CD4-positive, alpha-beta T cell (primary cell): ENCODE results near the gene VTI1A. TPM values are rescaled to one million over a fixed set of nuclear protein-coding genes. Genes with fewer than 3 reads are reported as not detected.

Experiments used
- ATAC-seq: fragments of 200-7000 bp; cut with Tn5 transposase; one replicate; pipeline ENCODE4 v1.10.0; 2022; ENCODE audit warnings: mild to moderate bottlenecking; ENCODE audit not compliant: poor library complexity
- CTCF ChIA-PET: fragments of 350-600 bp; sonication (Branson Sonifier 250); formaldehyde crosslinking; loops from one replicate; lab custom pipeline; 2021; ENCODE audit warnings: antibody characterized with exemption, inconsistent platforms; lab: Charles Lee
- POLR2A ChIA-PET: fragments of 350-600 bp; sonication (Branson Sonifier 250); formaldehyde crosslinking; loops from one replicate; lab custom pipeline; 2021; ENCODE audit warnings: antibody characterized with exemption, inconsistent platforms; lab: Charles Lee
- DNase-seq, 14 experiments: peaks; one replicate each; pipeline ENCODE4 v3.0.0-alpha.2; 2013 to 2020; ENCODE audit warnings: mixed read lengths in 2 of 14
- H3K27ac ChIP-seq, 2 donors: one replicate each; pipeline versions ENCODE4 v1.5.1 to v1.7.0; 2013; ENCODE audit warnings: low read length in 2 of 2, low read depth in 1 of 2, mild to moderate bottlenecking in 1 of 2
- H3K27me3 ChIP-seq, 2 experiments: 1 replicate in 1 of 2; 2 replicates in 1 of 2; pipeline versions ENCODE4 v1.6.1 to v1.7.0; 2013; ENCODE audit warnings: low read length in 2 of 2, control low read depth in 1 of 2, mild to moderate bottlenecking in 1 of 2, moderate library complexity in 1 of 2; ENCODE audit not compliant: insufficient read depth in 2 of 2, control insufficient read depth in 1 of 2
- H3K36me3 ChIP-seq: one replicate; pipeline ENCODE4 v1.6.1; 2013; ENCODE audit warnings: low read length, control low read depth; ENCODE audit not compliant: insufficient read depth
- H3K4me1 ChIP-seq: one replicate; pipeline ENCODE4 v1.6.1; 2013; ENCODE audit warnings: low read length, control low read depth; ENCODE audit not compliant: insufficient read depth
- H3K4me3 ChIP-seq: one replicate; pipeline ENCODE4 v1.5.1; 2013; ENCODE audit warnings: mild to moderate bottlenecking, low read length, moderate library complexity
- H3K9me3 ChIP-seq, 2 experiments: 1 replicate in 1 of 2; 2 replicates in 1 of 2; pipeline versions ENCODE4 v1.6.1 to v1.7.0; 2013; ENCODE audit warnings: low read length in 2 of 2, mild to moderate bottlenecking in 2 of 2, control low read depth in 1 of 2, moderate library complexity in 1 of 2; ENCODE audit not compliant: control insufficient read depth in 1 of 2, insufficient read depth in 1 of 2
- H3K27ac Mint-ChIP-seq: one replicate; pipeline ENCODE4 v1.8.0; 2020; ENCODE audit warnings: mixed read lengths
- H3K27me3 Mint-ChIP-seq: one replicate; pipeline ENCODE4 v1.8.0; 2021; ENCODE audit warnings: mixed read lengths
- H3K36me3 Mint-ChIP-seq: one replicate; pipeline ENCODE4 v1.8.0; 2021; ENCODE audit warnings: low read depth, mixed read lengths
- H3K4me1 Mint-ChIP-seq: one replicate; pipeline ENCODE4 v1.8.0; 2021; ENCODE audit warnings: low read depth, mixed read lengths
- H3K4me3 Mint-ChIP-seq: one replicate; pipeline ENCODE4 v1.8.0; 2020; ENCODE audit warnings: mild to moderate bottlenecking, mixed read lengths
- H3K9me3 Mint-ChIP-seq: one replicate; pipeline ENCODE4 v1.8.0; 2020; ENCODE audit warnings: mixed read lengths
- intact Hi-C, 2 experiments: fragments of 100-400 bp; cut with DNase I in 1 of 2; cut with micrococcal nuclease in 1 of 2; formaldehyde crosslinking; loops; one replicate each; pipeline versions ENCODE4 v1.15.1 to v1.9.0; 2023 to 2025; cut with DNase I, micrococcal nuclease
- total RNA-seq, 174 experiments: library from RNA in 2 of 174; stranded (reverse) in 2 of 174; gene quantifications; one replicate each; pipeline ENCODE4 v1.2.3 and lab custom pipeline; 2021 to 2026
- TF ChIP-seq, protein P1 (sequence below): fragments of 200-600 bp; IDR thresholded peaks from one replicate; pipeline ENCODE4 v1.8.0; 2022; ENCODE audit warnings: antibody characterized with exemption, mild to moderate bottlenecking

Gene VTI1A
- total RNA-seq, 2 experiments from 2014 or later, result 54.5 to 56.5 TPM

DNA sequence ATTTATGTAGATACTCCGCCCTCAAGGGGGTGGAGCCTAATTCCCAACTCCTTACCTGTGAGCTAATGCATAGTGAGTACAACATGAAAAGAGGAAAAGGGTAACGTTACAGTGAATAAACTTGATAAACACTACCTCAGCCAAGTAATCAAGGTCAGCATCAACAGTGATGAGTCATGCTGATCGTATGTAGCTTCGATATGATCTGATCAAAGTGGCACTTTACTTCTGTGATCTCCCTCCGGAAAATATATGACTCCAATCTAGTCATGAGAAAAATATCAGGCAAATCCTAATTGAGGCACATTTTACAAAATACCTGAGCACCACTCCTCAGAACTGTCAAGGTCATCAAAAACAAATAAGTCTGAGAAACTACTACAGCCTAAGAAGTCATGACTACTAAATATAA lies 70.4 kb downstream of the VTI1A start:
- no peaks in the 10 kb centered on the region for H3K4me1 ChIP-seq
- ChIA-PET POLR2A (no interaction called here), CTCF (no interaction called here)
- Mint-ChIP-seq H3K36me3 (peaks cover 4% of the 10 kb centered on the region), H3K27ac (no peak overlapping the region), H3K4me3 (no peak overlapping the region), H3K27me3 (no peaks in the 10 kb centered on the region), H3K4me1 (peaks cover 23% of the 10 kb centered on the region), H3K9me3 (no peaks in the 10 kb centered on the region)
- TF ChIP-seq, protein P1, sequence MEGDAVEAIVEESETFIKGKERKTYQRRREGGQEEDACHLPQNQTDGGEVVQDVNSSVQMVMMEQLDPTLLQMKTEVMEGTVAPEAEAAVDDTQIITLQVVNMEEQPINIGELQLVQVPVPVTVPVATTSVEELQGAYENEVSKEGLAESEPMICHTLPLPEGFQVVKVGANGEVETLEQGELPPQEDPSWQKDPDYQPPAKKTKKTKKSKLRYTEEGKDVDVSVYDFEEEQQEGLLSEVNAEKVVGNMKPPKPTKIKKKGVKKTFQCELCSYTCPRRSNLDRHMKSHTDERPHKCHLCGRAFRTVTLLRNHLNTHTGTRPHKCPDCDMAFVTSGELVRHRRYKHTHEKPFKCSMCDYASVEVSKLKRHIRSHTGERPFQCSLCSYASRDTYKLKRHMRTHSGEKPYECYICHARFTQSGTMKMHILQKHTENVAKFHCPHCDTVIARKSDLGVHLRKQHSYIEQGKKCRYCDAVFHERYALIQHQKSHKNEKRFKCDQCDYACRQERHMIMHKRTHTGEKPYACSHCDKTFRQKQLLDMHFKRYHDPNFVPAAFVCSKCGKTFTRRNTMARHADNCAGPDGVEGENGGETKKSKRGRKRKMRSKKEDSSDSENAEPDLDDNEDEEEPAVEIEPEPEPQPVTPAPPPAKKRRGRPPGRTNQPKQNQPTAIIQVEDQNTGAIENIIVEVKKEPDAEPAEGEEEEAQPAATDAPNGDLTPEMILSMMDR, result no peak
- no peak overlapping the region for H3K27ac ChIP-seq
- no peaks in the 10 kb centered on the region for H3K27me3 ChIP-seq
- intact Hi-C loops, result no loop called here
- H3K4me3 ChIP-seq, result no peak overlapping the region
- DNase-seq (no peak), ATAC-seq (no peak)
- H3K36me3 ChIP-seq, result no peaks in the 10 kb centered on the region
- no peaks in the 10 kb centered on the region for H3K9me3 ChIP-seq

DNA sequence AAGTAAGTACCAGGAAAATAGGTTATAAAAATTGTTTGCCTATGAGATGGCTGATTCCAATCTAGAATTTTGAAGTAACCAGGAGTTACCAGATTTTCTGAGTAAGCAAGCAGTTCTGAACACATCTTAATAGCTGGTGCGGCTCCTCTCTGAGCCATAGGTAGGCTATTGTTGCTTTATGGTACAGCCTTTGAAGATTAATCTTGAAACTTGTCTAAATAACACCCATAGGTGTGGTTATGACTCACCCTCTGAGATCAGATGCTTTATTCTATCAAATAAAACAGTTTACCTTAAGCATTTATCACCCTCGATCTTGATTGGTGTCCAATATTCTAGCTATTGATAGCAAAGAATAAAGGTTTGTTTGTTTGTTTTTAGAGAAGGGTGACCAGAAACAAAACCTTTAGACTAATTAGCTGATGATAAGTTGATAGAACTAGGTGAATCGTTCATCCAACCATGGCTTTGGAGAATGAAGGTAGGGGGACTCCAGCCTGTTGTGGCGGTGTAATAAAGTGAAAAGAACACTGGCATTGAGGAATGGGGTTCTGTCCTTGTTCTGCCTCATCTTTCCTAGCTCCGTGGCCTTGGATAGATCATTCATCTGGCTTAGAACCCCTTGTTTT lies 72.2 kb downstream of the VTI1A start:
- H3K4me1 Mint-ChIP-seq, result peaks cover 15% of the 10 kb centered on the region
- no peaks in the 10 kb centered on the region for H3K27me3 ChIP-seq
- H3K9me3 ChIP-seq, result no peaks in the 10 kb centered on the region
- intact Hi-C loops, result no loop called here
- ATAC-seq (no peak), DNase-seq (no peak)
- H3K4me3 ChIP-seq, result no peak overlapping the region
- no peak overlapping the region for H3K27ac Mint-ChIP-seq
- H3K27ac ChIP-seq, result no peak overlapping the region
- POLR2A ChIA-PET, result interaction anchor here (0.7 kb wide), 1 partner anchor 11 kb away, joined by 3 read pairs; no protein-coding TSS in a partner anchor
- TF ChIP-seq, protein P1, result no peak
- H3K9me3 Mint-ChIP-seq, result no peaks in the 10 kb centered on the region
- CTCF ChIA-PET, result no interaction called here
- no peaks in the 10 kb centered on the region for H3K36me3 Mint-ChIP-seq
- H3K36me3 ChIP-seq, result no peaks in the 10 kb centered on the region
- H3K4me1 ChIP-seq, result no peaks in the 10 kb centered on the region
- H3K4me3 Mint-ChIP-seq, result no peak overlapping the region
- no peaks in the 10 kb centered on the region for H3K27me3 Mint-ChIP-seq

DNA sequence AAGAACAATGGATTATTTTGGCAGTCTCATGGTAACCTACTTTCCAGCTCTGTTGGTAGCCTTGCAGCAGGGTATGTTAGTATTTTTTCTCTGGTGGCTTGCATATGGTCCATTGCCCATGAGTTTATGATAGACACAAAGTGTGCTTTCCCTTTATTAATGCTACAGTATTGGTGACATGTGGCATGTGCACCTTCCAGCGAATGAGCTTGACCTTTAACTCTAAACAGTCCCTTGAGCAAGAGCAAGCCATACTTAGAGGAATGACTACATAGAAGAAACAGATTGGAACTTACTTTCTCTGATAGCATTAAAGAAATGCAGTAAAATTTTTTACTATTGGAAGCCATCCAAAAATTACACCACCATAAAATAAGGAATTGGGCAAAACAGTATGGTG lies 73.9 kb downstream of the VTI1A start:
- CTCF ChIA-PET, result no interaction called here

More for the DNA sequence above, 73.9 kb downstream of the VTI1A start:
- H3K27ac ChIP-seq, result no peak overlapping the region
- H3K9me3 Mint-ChIP-seq, result no peaks in the 10 kb centered on the region
- POLR2A ChIA-PET, result no interaction called here
- no peaks in the 10 kb centered on the region for H3K27me3 Mint-ChIP-seq
- intact Hi-C loops, result no loop called here
- DNase-seq (no peak), ATAC-seq (no peak)
- H3K36me3 Mint-ChIP-seq, result no peaks in the 10 kb centered on the region
- no peak overlapping the region for H3K4me3 Mint-ChIP-seq
- H3K36me3 ChIP-seq, result no peaks in the 10 kb centered on the region
- TF ChIP-seq, protein P1, result no peak
- no peaks in the 10 kb centered on the region for H3K9me3 ChIP-seq
- no peaks in the 10 kb centered on the region for H3K4me1 ChIP-seq
- H3K4me3 ChIP-seq, result no peak overlapping the region
- no peak overlapping the region for H3K27ac Mint-ChIP-seq
- H3K4me1 Mint-ChIP-seq, result peaks cover 18% of the 10 kb centered on the region
- no peaks in the 10 kb centered on the region for H3K27me3 ChIP-seq
